GM12878 (cell line): Measurements from ENCODE around the gene OPN1MW2. TPM values are rescaled to one million over a fixed set of nuclear protein-coding genes. Genes with fewer than 3 reads are reported as not detected.
"Not testable (repeated sequence)": the region's sequence is repeated elsewhere in the genome, so short reads cannot be mapped to it uniquely, and the experiment has no call there.

ENCODE experiments used
- ATAC-seq: fragments of 200-7000 bp; cut with Tn5 transposase; 3 replicates; pipeline ENCODE4 v1.9.1; 2020; ENCODE audit warnings: mild to moderate bottlenecking, moderate library complexity
- Bru-seq: library from RNA; stranded (reverse); fragments of 400-500 nt; gene quantifications from one replicate; lab custom pipeline; 2021; lab: Mats Ljungman, UMichigan
- BruChase-seq, 2 experiments: library from RNA; stranded (reverse); fragments of 400-500 nt; gene quantifications; one replicate each; lab custom pipeline; 2021; lab: Mats Ljungman, UMichigan
- BruUV-seq: library from RNA; stranded (reverse); fragments of 400-500 nt; replicated peaks from 2 replicates; lab custom pipeline; 2021; lab: Mats Ljungman, UMichigan
- CTCF ChIA-PET: fragments of 300-600 bp; sonication (Branson Sonifier 250); formaldehyde crosslinking; extraction: SDS; loops from one replicate; lab custom pipeline; 2021; ENCODE audit warnings: inconsistent platforms; lab: Yijun Ruan, JAX
- POLR2A ChIA-PET: fragments of 350-600 bp; formaldehyde crosslinking; extraction: SDS; loops from one replicate; lab custom pipeline; 2021; ENCODE audit warnings: inconsistent platforms; lab: Charles Lee
- RAD21 ChIA-PET: fragments of 300-600 bp; sonication (Branson Sonifier 250); formaldehyde crosslinking; loops from one replicate; lab custom pipeline; 2023; ENCODE audit warnings: antibody characterized with exemption; ENCODE audit not compliant: unreplicated experiment; lab: Charles Lee
- SMC1A ChIA-PET: fragments of 300-600 bp; sonication (Branson Sonifier 250); formaldehyde crosslinking; loops from one replicate; lab custom pipeline; 2023; ENCODE audit not compliant: unreplicated experiment, uncharacterized antibody; lab: Charles Lee
- DNase-seq: peaks from one replicate; pipeline ENCODE4 v3.0.0-alpha.2; 2011; ENCODE audit warnings: low read depth, low spot score
- FAIRE-seq: peaks from 3 replicates; lab custom pipeline; 2011; peaks lifted over from hg19 to GRCh38; lab: Jason Lieb, UNC
- H2AFZ ChIP-seq: 2 replicates; pipeline ENCODE4 v1.6.0; 2011; ENCODE audit warnings: low read depth, low read length, control low read depth; ENCODE audit not compliant: control insufficient read depth
- H3K27ac ChIP-seq: 2 replicates; pipeline ENCODE4 v1.5.1; 2011; ENCODE audit warnings: control low read depth; ENCODE audit not compliant: control insufficient read depth, insufficient read depth
- H3K27me3 ChIP-seq, 2 experiments: replicated peaks in 1 of 2; 2 replicates each; pipeline versions ENCODE4 v1.6.0 to v1.6.1; 2011; ENCODE audit warnings: low read length in 1 of 2; ENCODE audit not compliant: control insufficient read depth in 2 of 2, insufficient read depth in 2 of 2
- H3K36me3 ChIP-seq, 2 experiments: 2 replicates each; pipeline ENCODE4 v1.5.1; 2011; ENCODE audit warnings: low read length in 1 of 2; ENCODE audit not compliant: control insufficient read depth in 2 of 2, insufficient read depth in 2 of 2
- H3K4me1 ChIP-seq: 2 replicates; pipeline ENCODE4 v1.6.1; 2011; ENCODE audit warnings: mild to moderate bottlenecking, low read length, moderate library complexity, mixed read lengths; ENCODE audit not compliant: control insufficient read depth, insufficient read depth
- H3K4me2 ChIP-seq: 2 replicates; pipeline ENCODE4 v1.6.0; 2011; ENCODE audit warnings: control low read depth; ENCODE audit not compliant: control insufficient read depth, insufficient read depth
- H3K4me3 ChIP-seq: fragments of 200-600 bp; sonication (generic); 2 replicates; pipeline ENCODE4 v1.5.1; 2016
- H3K79me2 ChIP-seq: 2 replicates; pipeline ENCODE4 v1.6.0; 2011; ENCODE audit warnings: low read length; ENCODE audit not compliant: control insufficient read depth, insufficient read depth
- H3K9ac ChIP-seq: 2 replicates; pipeline ENCODE4 v1.8.0; 2011; ENCODE audit warnings: low read length, control low read depth, mixed read lengths; ENCODE audit not compliant: control insufficient read depth, insufficient read depth
- H3K9me3 ChIP-seq: replicated peaks from 3 replicates; pipeline ENCODE4 v1.5.1; 2011; ENCODE audit warnings: mild to moderate bottlenecking, low read length; ENCODE audit not compliant: control insufficient read depth, insufficient read depth
- H4K20me1 ChIP-seq: 2 replicates; pipeline ENCODE4 v1.6.0; 2011; ENCODE audit not compliant: control insufficient read depth, insufficient read depth
- WGBS: methylation state at CpG from one replicate; pipeline ENCODE4 v1.1.6; 2016; ENCODE audit warnings: low lambda C conversion rate; ENCODE audit not compliant: insufficient replicate concordance, insufficient coverage; ENCODE audit errors: missing lambda C conversion rate; 5-methylcytosine and 5-hydroxymethylcytosine counted together
- in situ Hi-C: fragments of 300-500 bp; cut with MboI; formaldehyde crosslinking; loops from 9 replicates; pipeline ENCODE4 v1.14.3; 2018; ENCODE audit warnings: mixed read lengths
- intact Hi-C: fragments of 100-400 bp; cut with micrococcal nuclease; formaldehyde crosslinking; loops from one replicate; pipeline ENCODE4 v1.14.2; 2022; ENCODE audit not compliant: unreplicated experiment
- long read RNA-seq, 2 experiments: library from polyadenylated mRNA; unstranded; transcript quantifications; one replicate each; pipeline ENCODE4 v2.0.0, GENCODE V29; 2019 to 2020
- polyA minus RNA-seq, 3 experiments: library from RNA; depleted of rRNA, polyadenylated mRNA; stranded (reverse); fragments of >200 nt; gene quantifications; 2 replicates each; pipeline ENCODE4 v1.2.3, GENCODE V29; 2011
- polyA plus RNA-seq, 11 experiments: library from polyadenylated mRNA; depleted of rRNA in 4 of 11; unstranded in 6 of 11; stranded (reverse) in 5 of 11; fragments of >200 nt; fragmentation: Nextera tagmentation in 4 of 11; fragmentation: Illumina TruSeq in 1 of 11; extraction: Ambion mirVana in 4 of 11; extraction: Trizol in 1 of 11; gene quantifications; 1 replicate in 1 of 11; 2 replicates in 10 of 11; pipeline versions ENCODE4 v1.2.1 to v1.2.3, GENCODE V29; 2011 to 2016; ENCODE audit warnings: inconsistent platforms in 2 of 11, missing spikeins in 2 of 11, low read depth in 1 of 11
- total RNA-seq, 4 experiments: library from RNA; depleted of rRNA in 3 of 4; stranded (reverse); fragments of >200 nt in 3 of 4; fragmentation: Illumina TruSeq in 1 of 4; extraction: Trizol in 1 of 4; gene quantifications; 2 replicates each; pipeline versions ENCODE4 v1.2.1 to v1.2.3, GENCODE V29; 2013 to 2021

OPN1MW2 gene
- total RNA-seq (2013; cell fraction: nucleolus; rRNA removed) = not detected in 2 replicates
- not detected in 2 replicates for total RNA-seq (2014; rRNA removed)
- total RNA-seq (2014; rRNA removed; fragmentation: Illumina TruSeq; extraction: Trizol) = not detected in 2 replicates
- not detected in 2 replicates for total RNA-seq (2021)
- not detected for polyA plus RNA-seq (2011; ENCODE audit: low read depth)
- not detected in 2 replicates for polyA plus RNA-seq (2011; rRNA removed)
- polyA plus RNA-seq (2011; cell fraction: cytosol; rRNA removed) = not detected in 2 replicates
- polyA plus RNA-seq (2011; cell fraction: nucleus; rRNA removed) = not detected in 2 replicates
- not detected in 2 replicates for polyA plus RNA-seq (2012)
- not detected in 2 replicates for polyA plus RNA-seq (2014; fragmentation: Illumina TruSeq; extraction: Trizol)
- not detected for polyA plus RNA-seq (2014; fragmentation: Nextera tagmentation; extraction: Ambion mirVana)
- not detected in 2 replicates for polyA plus RNA-seq (2014; rRNA removed)
- polyA plus RNA-seq (2016; fragmentation: Nextera tagmentation; extraction: Ambion mirVana) = not detected
- not detected in 2 replicates for polyA minus RNA-seq (2011; rRNA and poly(A)+ RNA removed)
- not detected in 2 replicates for polyA minus RNA-seq (2011; cell fraction: cytosol; rRNA and poly(A)+ RNA removed)
- polyA minus RNA-seq (2011; cell fraction: nucleus; rRNA and poly(A)+ RNA removed) = not detected in 2 replicates
- not detected for Bru-seq, nascent RNA
- not detected for BruChase-seq, experiment 1, labeled RNA remaining after a 6-hour chase
- not detected for BruChase-seq, experiment 2, labeled RNA remaining after a 2-hour chase
- long read RNA-seq, experiment 1 = 0 reads
- long read RNA-seq, experiment 2 = 0 reads

- H3K4me2 ChIP-seq, H3K4me1 ChIP-seq, H3K27me3 ChIP-seq, SMC1A ChIA-PET, H3K79me2 ChIP-seq, RAD21 ChIA-PET, H3K4me3 ChIP-seq, POLR2A ChIA-PET, CTCF ChIA-PET, DNase-seq, H3K9me3 ChIP-seq, ATAC-seq, FAIRE-seq, H3K27ac ChIP-seq, BruUV-seq, in situ Hi-C loops, H3K36me3 ChIP-seq, H2AFZ ChIP-seq, H4K20me1 ChIP-seq, intact Hi-C loops, H3K9ac ChIP-seq: not testable (repeated sequence)
- no CpG with 5 or more reads among the region's 16 CpGs for WGBS
Observed at GRCh38 chrX:154219456-154219855, at the start of gene OPN1MW2. OPN1MW2 (plus strand) TSS chrX:154219756; CDS start chrX:154219816, 60 bp downstream.

- H3K79me2 ChIP-seq, H3K4me2 ChIP-seq, FAIRE-seq, intact Hi-C loops, POLR2A ChIA-PET, H4K20me1 ChIP-seq, H2AFZ ChIP-seq, H3K27me3 ChIP-seq, DNase-seq, in situ Hi-C loops, H3K9me3 ChIP-seq, H3K4me1 ChIP-seq, H3K27ac ChIP-seq, SMC1A ChIA-PET, H3K36me3 ChIP-seq, RAD21 ChIA-PET, H3K9ac ChIP-seq, H3K4me3 ChIP-seq, CTCF ChIA-PET, BruUV-seq: not testable (repeated sequence)
- ATAC-seq = peak; percentile 80
- no CpG with 5 or more reads among the region's 11 CpGs for WGBS
Observed at GRCh38 chrX:154172535-154172943, 47.0 kb upstream of the OPN1MW2 start.

GRCh38 chrX:154174356-154174755 lies 45.2 kb upstream of the OPN1MW2 start:
- H2AFZ ChIP-seq, CTCF ChIA-PET, intact Hi-C loops, BruUV-seq, DNase-seq, ATAC-seq, in situ Hi-C loops, SMC1A ChIA-PET, POLR2A ChIA-PET, H3K9ac ChIP-seq, H3K4me1 ChIP-seq, H3K27me3 ChIP-seq, FAIRE-seq, H3K36me3 ChIP-seq, H4K20me1 ChIP-seq, H3K9me3 ChIP-seq, H3K79me2 ChIP-seq, RAD21 ChIA-PET, H3K4me2 ChIP-seq, H3K4me3 ChIP-seq, H3K27ac ChIP-seq: not testable (repeated sequence)
- no CpG with 5 or more reads among the region's 10 CpGs for WGBS
